Measurements from ENCODE around the gene CORO2B. TPM values are rescaled to one million over a fixed set of nuclear protein-coding genes. Genes with fewer than 3 reads are reported as not detected.
"Not testable (repeated sequence)": the region's sequence is repeated elsewhere in the genome, so short reads cannot be mapped to it uniquely, and the experiment has no call there.

The CORO2B gene
- total and polyA plus RNA-seq, 9 of the 15 experiments (the other 6 are each of a cell fraction or from before 2014, with no cell fraction given): not detected

GRCh38 chr15:68647361-68647760 lies 68.6 kb downstream of the CORO2B start:
- DNase-seq (ENCODE audit: extremely low read depth in 1 of 4, low spot score in 3 of 4); CTCF ChIA-PET (ENCODE audit: low intra/inter-chr PET ratio); H3K4me3 ChIP-seq; H3K9ac ChIP-seq (ENCODE audit: insufficient read depth in 1 of 2, low read depth in 2 of 2, low read length in 2 of 2); H3K36me3 ChIP-seq (ENCODE audit: control insufficient read depth, insufficient read depth, low read length); H3K79me2 ChIP-seq (ENCODE audit: control insufficient read depth, insufficient read depth, low read length); intact Hi-C loops (cut with micrococcal nuclease); FAIRE-seq; H3K27ac ChIP-seq (ENCODE audit: extremely low read depth, low read depth, low read length); H3K4me2 ChIP-seq (ENCODE audit: insufficient read depth, low read length); H3K9me1 ChIP-seq (ENCODE audit: control insufficient read depth, insufficient read depth, low read length); POLR2A ChIA-PET; H3K9me3 ChIP-seq (replicated peaks; ENCODE audit: control insufficient read depth, insufficient read depth, low read depth, low read length); H2AFZ ChIP-seq (ENCODE audit: low read depth, low read length); BruUV-seq (replicated peaks); H4K20me1 ChIP-seq (replicated peaks; ENCODE audit: control insufficient read depth, insufficient read depth, low read length); in situ Hi-C loops (cut with MboI); H3K4me1 ChIP-seq (replicated peaks in 1 of 2; ENCODE audit: control insufficient read depth in 2 of 2, insufficient read depth in 2 of 2, low read length in 2 of 2); ATAC-seq: not testable (repeated sequence)
- 0% methylated on average over 6 of the region's 13 CpGs for WGBS (ENCODE audit: insufficient coverage, low coverage, missing lambda C conversion rate)
- peaks cover 19 to 42% of the 10 kb centered on the region in 2 experiments; a peak in 3 of 5 replicates for H3K27me3 ChIP-seq (ENCODE audit: control insufficient read depth in 2 of 2, insufficient read depth in 2 of 2, low read length in 2 of 2)

GRCh38 chr15:68650901-68651709 lies 72.3 kb downstream of the CORO2B start:
- Histone ChIP-seq H2AFZ (ENCODE audit: low read depth, low read length) (0 out of 2 replicates have a peak overlapping the region, but pooled peaks have one; percentile 9), H4K20me1 (replicated peaks; ENCODE audit: control insufficient read depth, insufficient read depth, low read length) (no peaks in the 10 kb centered on the region; the same call in 1 of the 2 replicates), H3K9ac (ENCODE audit: insufficient read depth in 1 of 2, low read depth in 2 of 2, low read length in 2 of 2) (no peak overlapping the region), H3K9me1 (ENCODE audit: control insufficient read depth, insufficient read depth, low read length) (no peaks in the 10 kb centered on the region), H3K9me3 (replicated peaks; ENCODE audit: control insufficient read depth, insufficient read depth, low read depth, low read length) (no peaks in the 10 kb centered on the region), H3K36me3 (ENCODE audit: control insufficient read depth, insufficient read depth, low read length) (no peaks in the 10 kb centered on the region), H3K79me2 (ENCODE audit: control insufficient read depth, insufficient read depth, low read length) (no peaks in the 10 kb centered on the region), H3K4me1 (replicated peaks in 1 of 2; ENCODE audit: control insufficient read depth in 2 of 2, insufficient read depth in 2 of 2, low read length in 2 of 2) (peaks cover 0 to 3% of the 10 kb centered on the region in 2 experiments; a peak in 1 of 5 replicates), H3K27me3 (ENCODE audit: control insufficient read depth in 2 of 2, insufficient read depth in 2 of 2, low read length in 2 of 2) (peaks cover 17 to 47% of the 10 kb centered on the region in 2 experiments; a peak in 3 of 5 replicates), H3K27ac (ENCODE audit: extremely low read depth, low read depth, low read length) (no peak overlapping the region), H3K4me3 (no peak overlapping the region), H3K4me2 (ENCODE audit: insufficient read depth, low read length) (peak overlapping the region; percentile 12; the same call in 1 of the 2 replicates)
- intact Hi-C loops (cut with micrococcal nuclease) (loop anchor here (1.0 kb wide), 1 partner anchor 92 kb away; no protein-coding TSS in a partner anchor), in situ Hi-C loops (cut with MboI) (no loop called here)
- CTCF ChIA-PET (ENCODE audit: low intra/inter-chr PET ratio): interaction anchor here (0.5 to 1.7 kb wide), 4 partner anchors 11 to 101 kb away, joined by 3 to 5 read pairs (median 4); no protein-coding TSS in a partner anchor
- FAIRE-seq (peak; percentile 67), ATAC-seq (peak; percentile 99), DNase-seq (ENCODE audit: extremely low read depth in 1 of 4, low spot score in 3 of 4) (peak; percentile 70 to 91 (median 84))
- POLR2A ChIA-PET: interaction anchor here (0.6 to 1.0 kb wide), 3 partner anchors 11 to 23 kb away, joined by 3 to 4 read pairs (median 3); no protein-coding TSS in a partner anchor
- WGBS (ENCODE audit: insufficient coverage, low coverage, missing lambda C conversion rate): 9% methylated on average over 20 of the region's 23 CpGs
- no TSS peak for BruUV-seq (replicated peaks)
- TF ChIP-seq ZNF431 (CRISPR knock-in tag; IDR thresholded peaks at IDR 0.05): no peak
- TF ChIP-seq POU5F1 (IDR thresholded peaks at IDR 0.05; ENCODE audit: borderline replicate concordance, low read depth, low read length, partially characterized antibody): no peak
- no peak for TF ChIP-seq RBFOX2 (IDR thresholded peaks at IDR 0.05; ENCODE audit: low read depth, low read length)
- TF ChIP-seq ATF6 (CRISPR knock-in tag; IDR thresholded peaks at IDR 0.05): no peak
- TF ChIP-seq CREM (IDR thresholded peaks at IDR 0.05; ENCODE audit: low read depth): peak; percentile 49; the same call in 1 of the 2 replicates
- TF ChIP-seq ZNF695 (CRISPR knock-in tag; IDR thresholded peaks at IDR 0.05): no peak
- no peak for TF ChIP-seq U2AF1 (optimal IDR thresholded peaks at IDR 0.05; ENCODE audit: low read depth, low read length)
- TF ChIP-seq LCOR (CRISPR knock-in tag; IDR thresholded peaks at IDR 0.05): no peak
- TF ChIP-seq EGR1 (conservative IDR thresholded peaks at IDR 0.05): no peak
- TF ChIP-seq, protein P1, sequence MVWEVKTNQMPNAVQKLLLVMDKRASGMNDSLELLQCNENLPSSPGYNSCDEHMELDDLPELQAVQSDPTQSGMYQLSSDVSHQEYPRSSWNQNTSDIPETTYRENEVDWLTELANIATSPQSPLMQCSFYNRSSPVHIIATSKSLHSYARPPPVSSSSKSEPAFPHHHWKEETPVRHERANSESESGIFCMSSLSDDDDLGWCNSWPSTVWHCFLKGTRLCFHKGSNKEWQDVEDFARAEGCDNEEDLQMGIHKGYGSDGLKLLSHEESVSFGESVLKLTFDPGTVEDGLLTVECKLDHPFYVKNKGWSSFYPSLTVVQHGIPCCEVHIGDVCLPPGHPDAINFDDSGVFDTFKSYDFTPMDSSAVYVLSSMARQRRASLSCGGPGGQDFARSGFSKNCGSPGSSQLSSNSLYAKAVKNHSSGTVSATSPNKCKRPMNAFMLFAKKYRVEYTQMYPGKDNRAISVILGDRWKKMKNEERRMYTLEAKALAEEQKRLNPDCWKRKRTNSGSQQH (CRISPR knock-in tag; IDR thresholded peaks at IDR 0.05): no peak
- TF ChIP-seq SMARCE1 (IDR thresholded peaks at IDR 0.05): no peak

Measured in K562 (cell line).